ENCODE data around the gene NT5DC3.

GRCh38 chr12:103823871-103824270 is 17.2 kb downstream of the NT5DC3 start:
- TF ChIP-seq CTCF (IDR thresholded peaks at IDR 0.05) = no peak
- TF ChIP-seq POLR2A (IDR thresholded peaks at IDR 0.05) = no peak

Data from testis (tissue), 2 donors.